Measurements from ENCODE around the gene NBEA.

NBEA gene

DNA sequence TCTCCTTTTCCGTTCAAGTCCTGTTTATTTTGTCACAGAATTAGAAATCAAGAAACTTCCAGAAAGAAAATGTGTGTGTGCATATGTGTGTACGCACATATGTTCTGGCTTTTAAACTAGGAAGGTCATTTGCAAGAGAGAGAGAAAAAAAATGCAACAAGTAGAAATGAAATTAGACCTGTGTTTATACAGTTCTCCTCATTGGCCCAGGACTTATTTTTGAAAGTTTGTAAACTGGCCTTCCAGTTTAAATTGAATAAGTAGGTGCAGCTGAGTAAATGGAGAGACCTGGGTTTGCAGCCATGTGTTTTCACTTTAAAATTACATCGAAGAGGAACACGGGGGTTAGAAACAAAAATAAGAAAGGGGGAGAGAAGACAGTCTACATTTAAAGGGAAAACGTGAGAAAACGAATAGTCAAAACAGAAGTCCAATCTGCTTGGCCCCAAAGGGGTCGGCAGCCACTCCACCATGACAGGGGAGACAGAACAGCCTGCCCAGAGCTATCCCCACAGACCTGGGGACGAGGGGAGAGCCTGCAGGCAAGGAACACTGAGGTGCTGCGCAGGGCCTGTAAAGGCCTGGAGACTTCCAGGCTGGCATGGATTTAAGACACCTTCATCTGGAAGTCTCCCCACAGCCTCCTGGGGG is 751.2 kb downstream of the NBEA start:
- no peak for DNase-seq

DNA sequence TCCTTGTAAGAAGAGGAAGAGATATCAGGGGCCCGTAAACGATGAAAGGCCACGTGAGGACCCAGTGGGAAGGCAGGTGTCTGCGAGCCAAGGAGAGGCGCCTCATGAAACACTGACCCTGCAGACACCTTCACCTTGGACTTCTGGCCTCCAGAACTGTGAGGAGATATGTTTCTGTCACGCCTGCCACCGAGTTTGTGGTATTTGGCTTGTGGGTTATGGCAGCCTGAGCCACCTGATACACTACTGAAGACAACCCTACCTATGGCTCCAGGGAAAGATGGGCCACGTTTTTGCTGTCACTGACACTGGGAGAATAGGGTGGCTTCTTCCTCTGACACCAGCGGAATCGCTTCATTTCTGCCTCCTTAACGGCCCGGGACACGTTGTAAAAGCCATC is 752.0 kb downstream of the NBEA start:
- DNase-seq = no peak

DNA sequence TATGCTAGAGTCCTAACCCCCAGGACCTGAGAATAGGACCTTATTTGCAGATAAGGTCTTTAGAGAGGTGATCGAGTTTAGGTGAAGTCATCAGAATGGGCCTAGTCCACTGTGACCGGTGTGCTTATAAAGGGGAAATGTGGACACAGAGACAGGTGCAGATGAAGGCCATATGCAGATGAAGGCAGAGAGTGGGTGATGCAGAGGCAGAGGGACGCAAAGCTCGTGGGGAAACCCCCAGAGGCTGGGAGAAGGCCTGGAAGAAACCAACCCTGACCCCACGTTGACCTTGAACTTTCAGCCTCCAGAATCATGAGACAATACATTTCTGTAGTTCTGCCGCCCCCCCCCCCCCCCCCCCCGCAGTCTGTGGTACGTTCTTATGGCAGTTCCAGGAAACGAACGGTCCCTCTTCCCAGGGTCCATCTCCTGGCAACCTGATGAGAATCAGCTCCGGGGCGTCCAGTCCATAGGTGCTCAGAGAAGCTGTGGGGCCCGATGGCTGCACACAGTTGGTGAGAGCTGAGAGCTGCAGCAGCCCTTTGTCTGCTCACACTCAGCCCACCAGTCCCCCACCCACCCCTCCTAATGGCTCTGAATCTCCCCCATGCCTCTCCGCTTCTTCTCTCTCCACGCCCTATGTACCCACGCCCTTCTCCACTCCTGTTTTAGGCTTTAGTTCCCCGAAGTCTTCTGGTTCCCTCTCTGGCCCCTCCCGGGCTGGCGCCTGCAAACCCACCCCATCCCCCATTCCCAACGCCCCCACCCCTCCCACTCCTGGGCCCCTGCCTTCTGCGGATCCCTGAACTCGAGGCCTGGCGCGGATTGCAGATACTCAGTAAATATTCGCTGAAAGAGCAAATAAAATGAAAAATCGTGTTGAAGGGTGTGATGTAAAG is 752.7 kb downstream of the NBEA start:
- DNase-seq = no peak

DNA sequence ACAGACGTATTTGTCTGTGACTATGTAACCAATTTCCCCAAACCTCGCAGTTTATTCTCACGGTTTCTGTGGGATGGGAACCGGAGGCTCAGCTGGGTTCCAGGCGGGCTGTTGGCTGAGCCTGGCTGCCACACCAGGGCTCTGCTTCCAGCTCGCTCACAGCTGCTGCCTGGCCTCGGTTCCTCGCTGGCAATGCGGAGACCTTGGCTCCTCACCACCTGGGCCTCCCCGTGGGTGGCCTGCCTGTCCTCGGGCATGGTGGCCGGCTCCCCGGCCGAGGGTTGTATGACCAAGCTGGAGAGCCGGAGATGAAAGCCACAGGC is 753.3 kb downstream of the NBEA start:
- DNase-seq = no peak

DNA sequence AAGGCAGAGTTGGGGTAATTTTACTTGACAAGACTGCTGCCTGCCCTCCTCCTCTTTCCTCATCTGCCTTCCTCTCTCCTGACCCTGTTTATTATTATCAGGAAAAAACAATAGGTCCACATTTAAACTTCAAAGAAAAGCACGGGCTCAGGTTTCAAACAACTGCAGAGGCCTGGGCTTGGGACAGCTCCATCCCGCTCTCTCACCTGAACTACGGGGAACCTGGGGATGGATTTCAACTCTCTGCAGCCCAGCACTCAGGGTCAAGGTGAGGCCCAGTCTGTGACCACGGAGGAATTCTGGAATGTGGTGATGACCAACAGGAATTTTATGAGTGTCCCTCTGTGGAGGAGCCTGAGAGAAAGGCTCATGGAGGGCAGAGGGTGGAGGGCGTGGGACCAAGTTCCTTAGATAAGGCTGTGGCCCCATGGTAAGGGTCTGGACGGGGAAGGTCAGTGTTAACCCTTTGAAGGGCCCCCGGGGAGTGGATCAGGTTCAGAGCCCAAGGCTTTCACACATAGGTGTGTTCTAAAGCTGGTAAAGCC is 755.2 kb downstream of the NBEA start:
- no peak for DNase-seq

DNA sequence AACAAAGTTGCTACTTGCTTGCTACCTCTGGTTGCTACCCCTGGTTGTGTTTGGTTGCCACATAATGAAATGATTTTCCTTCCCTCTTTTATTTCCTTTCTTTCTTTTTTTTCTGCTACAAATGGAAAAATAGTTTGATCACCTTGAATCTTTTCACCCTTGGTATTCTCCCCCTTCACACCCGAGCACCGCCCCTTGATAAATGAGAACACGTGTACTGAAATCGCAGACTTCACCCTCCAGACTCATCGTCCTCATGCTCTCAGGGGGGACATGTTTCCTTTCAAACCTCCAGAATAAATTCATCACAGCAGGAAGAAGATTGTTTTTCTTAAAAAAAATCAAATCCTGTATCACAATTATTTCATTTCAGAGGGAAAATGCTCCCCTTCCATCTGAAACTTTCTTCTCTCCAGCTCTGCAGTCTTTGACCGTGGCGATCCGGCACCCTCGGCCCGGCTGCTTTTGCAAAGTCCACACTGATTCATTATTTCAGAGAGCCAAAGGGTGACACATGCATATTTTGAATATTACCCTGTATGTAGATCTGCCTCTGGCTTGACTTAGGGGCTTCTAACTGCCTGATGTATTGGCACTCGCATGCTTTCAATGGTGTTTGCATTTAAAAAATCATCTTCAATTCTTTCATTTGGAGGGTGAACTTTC is 757.0 kb downstream of the NBEA start:
- no peak for DNase-seq

DNA sequence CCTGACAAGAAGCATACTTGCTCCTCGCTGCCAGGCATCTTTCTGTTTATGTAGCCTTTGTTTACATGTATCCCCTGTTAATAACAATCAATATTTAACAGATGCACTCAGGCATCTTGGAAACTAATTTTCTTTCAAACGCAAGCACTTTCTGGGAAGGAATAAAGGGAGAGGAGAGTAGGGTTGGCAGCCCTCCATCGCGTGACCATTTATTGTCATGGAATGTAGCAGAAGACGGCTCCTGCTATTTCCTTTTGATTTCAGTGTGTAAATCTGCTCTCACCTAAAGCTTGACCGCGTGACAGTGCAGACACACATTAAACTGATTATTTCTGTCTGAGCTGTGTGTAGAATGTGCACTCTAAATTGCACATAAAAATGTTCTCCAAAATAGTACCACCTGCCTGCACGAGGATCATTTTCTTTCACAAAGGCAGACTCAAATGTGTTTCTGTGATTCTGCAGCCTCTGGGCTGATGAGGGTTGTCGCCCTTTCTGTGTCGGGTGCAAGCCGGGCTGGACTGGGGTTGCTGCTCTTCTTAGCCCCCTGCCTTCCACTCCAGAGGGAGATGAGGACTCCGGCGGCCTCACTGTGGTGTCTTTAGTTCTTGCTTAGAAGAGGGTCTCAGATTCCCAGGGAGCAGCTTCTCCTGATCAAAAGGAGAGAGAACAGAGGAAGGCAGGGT is 757.9 kb downstream of the NBEA start:
- DNase-seq = no peak

DNA sequence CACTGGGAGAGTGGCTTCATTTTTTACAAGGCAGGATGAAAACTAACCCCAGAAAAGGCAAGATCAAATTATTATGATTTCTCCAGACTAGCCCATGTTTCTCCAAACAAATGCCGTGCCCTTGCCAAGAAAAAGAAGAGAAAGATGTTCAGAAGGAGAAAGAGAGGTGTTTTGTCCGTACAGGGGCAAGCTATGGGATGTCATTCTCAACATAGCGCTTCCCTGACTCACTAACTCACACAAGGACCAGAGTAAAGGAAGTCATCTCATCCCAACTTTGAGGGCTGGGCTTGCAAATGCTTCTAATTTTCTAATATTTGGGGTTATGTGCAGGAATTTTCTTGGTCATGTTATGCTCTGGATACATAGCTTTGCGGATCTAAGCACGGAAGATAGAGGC is 758.6 kb downstream of the NBEA start:
- no peak for DNase-seq

DNA sequence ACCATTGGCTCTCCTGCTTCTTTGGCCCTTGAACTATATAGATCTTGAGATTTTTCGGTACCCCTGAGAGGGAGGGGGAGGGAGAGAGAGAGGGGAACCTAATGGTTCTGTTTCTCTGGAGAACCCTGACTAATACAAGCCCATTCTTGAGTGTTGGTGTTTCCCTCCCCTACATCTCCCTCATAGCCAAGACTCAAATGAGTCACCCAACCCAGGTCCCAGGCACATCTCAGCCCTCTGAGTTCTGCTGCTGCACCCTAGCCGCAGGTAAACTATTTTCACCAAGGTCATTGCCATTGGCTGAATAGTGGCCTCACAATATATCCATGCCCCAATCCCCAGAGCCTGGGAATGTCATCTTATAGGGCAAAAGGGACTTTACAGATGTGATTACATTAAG is 760.2 kb downstream of the NBEA start:
- no peak for DNase-seq

DNA sequence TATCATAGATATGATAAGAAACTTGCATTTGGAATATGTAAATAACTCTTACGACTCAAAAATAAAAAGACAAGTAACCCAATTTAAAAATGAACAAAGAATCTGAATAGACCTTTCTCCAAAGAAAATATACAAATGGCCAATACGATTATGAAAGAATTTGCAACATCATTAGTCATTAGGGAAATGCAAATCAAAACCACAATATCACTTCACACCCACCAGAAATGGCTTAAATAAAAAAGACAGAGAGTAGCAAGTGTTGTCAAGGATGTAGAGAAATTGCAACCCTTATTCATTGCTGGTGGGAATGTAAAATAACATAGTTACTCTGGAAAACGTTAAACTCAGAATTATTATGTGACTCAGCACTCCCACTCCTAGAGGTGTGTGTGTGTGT is 761.0 kb downstream of the NBEA start:
- DNase-seq = no peak

DNA sequence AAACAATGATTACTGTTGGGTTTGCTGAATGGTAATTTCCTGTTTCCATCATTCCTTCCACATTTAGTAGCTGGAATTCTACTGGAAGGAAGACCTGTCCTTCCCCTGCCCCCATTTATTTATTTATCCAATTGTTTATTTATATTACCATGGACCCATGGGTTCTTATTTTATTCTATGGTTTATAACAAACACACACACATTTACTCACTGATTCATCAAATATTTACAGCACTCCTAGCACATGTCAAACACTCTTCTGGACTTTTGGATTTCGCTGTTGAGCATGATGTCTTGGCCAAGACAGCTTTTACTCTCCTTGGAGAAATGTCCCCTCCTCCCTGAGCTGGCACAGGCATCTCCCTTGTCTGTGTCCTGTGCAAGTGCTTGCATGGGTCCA is 762.3 kb downstream of the NBEA start:
- DNase-seq = no peak

DNA sequence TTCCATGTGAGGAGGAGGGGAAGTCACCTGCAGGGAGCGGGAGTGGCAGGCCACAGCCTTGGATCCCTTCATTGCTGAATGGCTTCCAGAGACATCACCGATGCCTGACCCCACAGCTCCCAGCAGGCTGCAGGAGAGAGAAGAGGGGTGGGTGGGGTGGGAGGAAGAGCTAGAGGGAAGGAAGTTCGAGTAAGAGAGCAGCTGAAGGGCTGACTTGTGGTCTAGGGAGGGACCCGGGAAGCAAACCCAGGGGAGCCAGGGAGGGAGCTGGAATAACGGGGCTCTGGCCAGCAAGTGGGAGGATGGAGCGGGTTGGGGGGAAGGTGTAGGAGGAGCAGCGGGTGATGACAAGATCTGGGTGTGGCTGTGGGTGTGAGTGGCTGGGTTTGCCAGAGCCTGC is 764.2 kb downstream of the NBEA start:
- DNase-seq = no peak

DNA sequence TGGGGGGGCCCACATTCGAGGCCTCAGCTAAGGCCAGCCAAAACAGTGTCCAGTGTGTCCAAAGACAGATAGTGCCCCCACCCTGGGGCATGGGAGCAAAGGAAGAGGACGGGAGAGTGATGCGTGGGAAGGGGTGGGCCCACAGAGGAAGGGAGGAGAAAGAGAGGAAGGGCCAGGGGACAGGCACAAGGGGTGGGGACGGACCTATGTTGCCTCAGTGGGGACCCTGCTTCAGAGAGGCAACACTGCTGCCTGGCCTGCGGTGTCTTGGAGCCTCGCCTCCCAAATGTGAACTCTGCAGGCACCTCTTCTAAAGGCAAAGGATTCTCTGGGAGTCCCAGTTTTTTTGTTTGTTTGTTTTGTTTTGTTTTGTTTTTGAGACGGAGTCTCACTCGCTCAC is 764.7 kb downstream of the NBEA start:
- DNase-seq = no peak

DNA sequence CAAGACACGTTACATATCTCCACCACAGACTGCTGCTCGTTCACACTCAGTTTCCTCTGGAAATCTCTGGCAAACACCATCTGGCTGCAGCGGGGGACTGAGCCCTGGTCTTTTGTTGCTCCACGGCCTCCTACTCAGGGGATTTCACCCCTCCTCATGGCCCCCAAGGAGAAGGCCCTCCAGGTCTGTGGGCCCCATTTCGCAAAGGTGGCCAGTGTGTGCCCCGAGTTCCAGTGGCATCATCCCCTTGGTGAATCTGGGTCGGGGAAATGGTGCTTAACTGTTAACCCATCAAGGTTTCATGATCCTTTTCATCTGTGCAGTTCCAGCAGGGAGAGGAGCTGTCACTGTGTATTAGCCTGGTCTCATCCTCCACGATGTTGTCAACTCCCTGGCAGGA is 769.8 kb downstream of the NBEA start:
- DNase-seq = no peak

DNA sequence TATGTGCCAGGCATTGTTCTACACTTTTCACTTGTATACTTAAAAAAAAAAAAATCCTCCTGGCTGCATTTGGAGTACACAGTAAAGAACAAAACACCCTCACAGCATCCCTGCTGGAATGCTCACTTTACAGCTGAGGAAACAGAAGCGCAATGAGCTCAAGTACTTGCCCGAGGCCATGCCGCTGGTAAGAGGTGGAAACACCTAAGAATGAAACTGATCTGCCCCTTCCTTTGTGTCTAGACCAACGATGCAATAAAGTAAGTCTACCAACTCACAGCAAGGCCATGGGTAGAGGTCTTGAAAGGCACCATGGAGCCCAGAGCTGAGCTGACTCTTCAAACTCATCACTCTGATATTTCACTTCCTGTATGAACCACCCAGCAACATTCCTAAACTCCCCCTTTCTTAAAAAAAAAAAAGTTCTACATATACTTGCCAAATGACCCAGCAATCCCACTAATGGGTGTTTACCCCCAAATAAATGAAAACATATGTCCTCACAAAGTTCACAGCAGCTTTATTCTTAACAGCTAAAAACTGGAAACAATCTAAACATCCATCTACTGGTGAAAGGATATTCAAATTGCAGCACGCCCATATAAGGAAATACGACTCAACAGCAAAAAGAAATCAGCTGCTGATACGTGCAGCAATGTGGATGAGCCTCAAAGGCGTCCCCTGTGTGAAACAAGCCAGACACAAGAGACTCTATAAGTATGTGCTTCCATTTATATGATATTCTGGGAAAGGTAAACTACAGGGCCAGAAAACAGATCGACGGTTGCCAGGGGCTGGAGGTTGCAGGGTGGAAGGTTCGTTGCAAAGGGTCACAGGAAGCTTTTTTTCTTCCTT is 771.1 kb downstream of the NBEA start:
- DNase-seq = no peak

DNA sequence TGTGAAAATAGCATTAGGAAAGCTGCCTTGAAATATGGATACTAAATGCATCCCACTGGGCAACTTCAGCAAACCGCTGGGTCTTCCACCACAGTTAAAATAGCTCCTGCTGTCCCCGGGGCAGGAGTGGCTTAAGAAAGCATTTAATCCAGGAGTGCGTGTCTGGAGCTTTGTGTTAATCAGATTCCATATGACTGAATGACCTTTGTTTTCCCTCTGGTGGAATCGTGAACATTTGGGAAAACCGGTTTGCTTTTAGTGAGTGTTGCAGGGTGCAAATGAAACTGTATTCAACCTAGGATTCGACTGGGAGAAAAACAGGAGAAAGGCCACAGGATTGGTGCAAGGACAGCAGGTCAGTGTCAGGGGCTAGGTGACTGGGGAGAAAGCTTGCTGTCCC is 772.1 kb downstream of the NBEA start:
- DNase-seq = no peak

DNA sequence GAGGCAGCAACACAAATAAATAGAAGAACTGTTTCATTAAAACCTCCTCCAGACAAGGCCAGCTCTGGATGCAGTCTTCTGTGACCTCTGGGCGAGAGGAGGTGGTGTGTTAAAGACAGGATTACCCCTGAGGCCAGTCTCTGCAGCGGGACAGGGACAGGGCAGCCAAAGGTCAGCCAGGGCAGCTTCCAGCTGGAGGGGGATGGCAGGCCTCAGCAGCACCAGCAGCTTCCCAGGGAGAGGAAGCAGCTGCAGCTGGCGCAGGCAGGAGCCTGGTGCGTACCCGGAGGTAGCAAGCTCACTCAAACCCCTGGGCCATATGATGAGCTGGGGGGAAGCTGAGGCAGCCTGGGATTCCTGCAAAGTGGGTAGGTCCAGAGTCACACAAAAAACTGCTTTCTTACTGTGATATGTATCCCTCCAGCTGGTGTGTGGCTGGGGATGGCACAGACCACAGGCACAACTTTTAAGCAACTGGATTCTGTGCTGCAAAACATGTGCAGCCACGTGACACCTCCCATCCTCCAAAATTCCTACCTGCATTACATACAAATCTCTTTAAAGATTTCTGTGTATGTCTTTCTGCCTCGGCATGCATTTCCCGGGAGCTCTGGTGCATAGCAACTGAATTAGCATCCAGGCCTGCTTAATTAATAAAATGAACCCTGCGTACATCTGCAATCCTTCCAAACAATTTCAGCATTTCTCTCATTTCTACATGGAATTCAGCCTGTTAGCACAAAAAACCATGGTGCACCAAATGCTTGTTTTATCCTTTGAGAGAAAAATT is 772.7 kb downstream of the NBEA start:
- no peak for DNase-seq

DNA sequence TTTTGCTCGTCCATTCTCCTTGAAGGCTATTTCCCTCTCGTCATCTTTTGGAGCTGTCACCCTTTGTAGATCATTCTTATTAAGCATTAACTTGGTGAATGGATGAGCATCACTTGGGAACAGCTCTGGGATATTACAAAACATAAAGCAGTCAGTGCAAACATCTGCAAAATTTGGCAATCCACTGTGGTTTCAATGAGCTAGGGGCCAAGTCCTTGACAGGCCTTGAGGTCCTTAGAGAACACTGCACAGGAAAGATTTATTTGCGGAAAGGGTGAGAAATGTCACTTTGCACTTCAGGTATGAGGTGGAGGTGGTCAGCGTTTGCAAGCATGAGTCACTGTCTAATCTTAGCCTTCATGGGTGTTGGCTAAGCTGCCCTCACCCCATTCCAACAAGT is 774.1 kb downstream of the NBEA start:
- DNase-seq = no peak

DNA sequence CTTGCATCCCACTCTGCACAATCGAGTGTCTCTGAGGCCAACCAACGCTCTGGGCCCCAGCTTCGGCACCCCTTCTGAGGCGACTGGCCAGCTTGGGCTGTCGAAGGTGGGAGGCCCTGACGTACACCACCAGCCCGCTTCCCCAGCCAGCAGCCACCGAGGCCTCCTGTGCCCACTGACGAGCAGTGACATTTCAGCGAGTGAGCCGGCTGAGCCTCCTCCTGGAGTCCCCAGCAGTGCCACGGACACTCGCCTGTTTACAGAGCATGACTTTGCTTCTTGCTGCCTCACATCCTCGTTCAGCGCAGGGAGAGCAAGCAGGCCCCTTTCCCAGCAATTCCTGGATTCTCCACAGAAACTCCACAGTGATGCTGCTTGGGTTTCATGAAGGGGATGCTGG is 774.7 kb downstream of the NBEA start:
- DNase-seq = no peak

DNA sequence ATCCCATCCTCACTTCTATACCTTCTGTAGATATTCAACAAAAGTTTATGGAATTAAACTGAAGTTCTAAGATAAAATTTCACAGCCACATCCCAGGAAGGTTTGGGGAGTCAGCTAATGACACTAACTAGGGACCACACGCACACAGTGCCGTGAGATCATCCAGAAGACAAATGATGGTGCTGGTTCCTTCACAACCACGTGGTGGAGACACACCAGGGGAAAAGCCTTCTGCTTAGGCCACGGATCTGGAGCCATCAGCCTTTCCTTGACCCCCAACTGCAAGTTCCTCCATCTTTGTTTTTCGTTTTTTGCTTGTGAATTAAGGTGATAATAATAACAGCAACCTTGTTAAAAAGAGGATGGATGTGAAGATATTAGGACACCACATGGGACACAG is 776.0 kb downstream of the NBEA start:
- no peak for DNase-seq

DNA sequence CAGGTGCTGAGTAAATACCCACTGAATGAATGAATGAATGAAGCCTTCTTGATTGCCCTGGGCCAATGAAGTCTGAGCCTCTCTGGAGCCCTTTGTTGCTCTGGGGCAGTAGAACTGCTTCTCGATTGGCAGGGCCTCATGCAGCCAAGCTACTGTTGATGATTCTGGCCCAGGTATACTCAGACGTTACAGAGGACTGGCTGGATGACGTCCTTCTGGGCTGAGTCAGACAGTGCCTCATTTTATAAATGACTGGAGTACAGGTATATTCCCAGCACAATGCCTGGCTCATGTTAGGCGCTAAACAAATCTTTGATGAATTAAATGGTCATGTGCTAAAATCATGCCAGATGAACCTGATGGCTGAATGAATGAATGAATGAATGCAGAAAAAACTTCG is 778.2 kb downstream of the NBEA start:
- no peak for DNase-seq

Data from activated T-cell treated with anti-CD3 and anti-CD28 coated beads, Interleukin-2, amount 50 U/mL, for 48 hours (primary cell).